GM19193 (cell line): ENCODE data around the gene NRP1.

ENCODE experiments used
- POLR2A ChIP-seq: IDR thresholded peaks from 4 replicates; pipeline ENCODE4 v1.6.1; 2011; ENCODE audit not compliant: insufficient read depth, insufficient read length; ENCODE audit errors: extremely low read depth

Gene NRP1

DNA sequence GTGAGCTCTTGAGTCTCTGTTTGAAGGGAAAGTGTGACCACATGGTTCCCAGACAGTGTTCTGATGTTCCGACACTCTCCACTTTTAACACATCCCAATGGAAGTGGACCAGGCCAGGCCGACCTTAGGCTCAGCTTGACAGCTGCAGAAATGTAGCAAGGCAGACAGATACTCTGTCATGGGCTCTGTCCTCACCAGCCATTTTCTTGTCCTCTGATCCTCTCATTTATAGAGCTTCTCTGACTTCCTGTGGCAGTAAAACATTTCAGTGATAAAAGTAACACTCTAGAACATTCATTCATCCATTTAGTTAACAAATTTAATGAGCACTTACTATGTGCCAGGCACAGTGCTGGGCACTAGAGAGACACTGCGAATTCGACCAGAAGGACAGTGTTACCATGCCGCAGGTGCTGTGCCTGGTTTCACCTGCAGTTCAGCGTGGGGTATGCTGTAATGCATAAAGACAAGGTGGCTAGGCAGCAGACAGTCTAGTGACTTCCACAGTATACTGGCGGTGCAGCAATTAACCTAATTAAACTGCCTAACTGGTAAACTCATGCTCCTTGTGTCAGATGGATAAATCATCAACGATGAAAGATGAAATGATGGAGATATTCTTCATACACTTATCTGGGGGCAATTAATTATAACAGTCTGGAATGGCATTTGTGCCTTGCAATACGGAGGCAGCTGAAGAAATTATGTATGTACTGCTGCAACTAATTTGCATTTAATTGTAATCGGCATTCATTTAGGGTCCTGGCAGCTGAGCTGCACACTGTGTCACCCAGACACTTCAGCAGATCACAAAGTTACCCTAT lies 188.1 kb downstream of the NRP1 start:
- no peak for TF ChIP-seq POLR2A

DNA sequence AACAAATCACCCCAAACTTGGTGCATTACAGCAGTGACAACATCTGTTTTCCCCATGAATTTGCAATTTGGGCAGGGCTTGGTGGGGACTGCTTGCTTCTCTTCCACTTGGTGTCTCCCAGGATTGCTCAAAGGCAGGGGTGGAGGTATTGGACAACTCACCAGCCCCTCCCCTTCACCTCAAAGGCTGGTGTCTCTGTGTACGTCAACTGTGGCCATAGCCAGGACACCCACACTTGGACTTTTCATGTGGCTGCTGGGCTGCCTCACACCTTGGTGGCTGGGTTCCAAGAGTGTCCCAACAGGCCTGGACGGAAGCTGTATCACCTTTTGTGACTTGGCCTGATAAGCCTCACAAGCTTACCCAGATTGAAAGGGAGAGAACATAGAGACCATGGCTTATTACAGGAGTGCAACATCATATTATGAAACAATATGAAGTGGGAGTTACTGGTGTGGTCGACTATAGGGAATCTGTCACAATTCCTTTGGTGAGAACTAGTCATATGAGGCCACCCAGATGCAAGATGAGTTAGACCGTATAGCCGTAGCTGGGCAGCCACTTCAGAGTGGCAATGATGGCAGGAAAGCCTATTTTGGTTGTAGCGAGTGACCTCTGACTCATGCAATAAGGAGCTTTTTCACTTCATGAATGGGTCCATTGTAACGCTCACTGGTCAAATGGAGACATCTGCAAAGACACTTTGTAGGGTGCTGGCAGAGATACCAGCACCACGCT lies 188.8 kb downstream of the NRP1 start:
- no peak for TF ChIP-seq POLR2A

- no peak for TF ChIP-seq POLR2A
Measured at GRCh38 chr10:33143160-33143728, 191.2 kb downstream of the NRP1 start.

GRCh38 chr10:33142295-33142694 lies 192.2 kb downstream of the NRP1 start:
- no peak for TF ChIP-seq POLR2A

DNA sequence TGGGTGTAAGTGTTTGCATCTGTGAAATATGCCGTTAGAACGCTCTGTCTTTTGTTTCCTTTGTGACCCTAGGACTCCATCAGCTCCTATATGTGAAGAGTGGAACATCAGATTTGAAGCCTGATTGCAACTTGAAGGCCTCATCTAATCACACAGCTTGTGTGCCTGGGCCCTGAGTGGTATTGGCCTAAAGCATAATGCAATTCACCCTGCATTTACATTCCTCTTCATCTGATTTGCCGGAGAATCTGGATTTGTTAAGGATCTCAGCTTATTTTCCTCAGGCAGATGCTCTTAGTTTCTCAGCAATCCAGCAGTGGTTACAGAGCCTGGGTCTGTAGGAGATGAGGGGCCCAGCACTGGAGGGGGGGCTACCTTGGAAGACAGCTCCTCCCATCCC lies 193.2 kb downstream of the NRP1 start:
- no peak for TF ChIP-seq POLR2A

DNA sequence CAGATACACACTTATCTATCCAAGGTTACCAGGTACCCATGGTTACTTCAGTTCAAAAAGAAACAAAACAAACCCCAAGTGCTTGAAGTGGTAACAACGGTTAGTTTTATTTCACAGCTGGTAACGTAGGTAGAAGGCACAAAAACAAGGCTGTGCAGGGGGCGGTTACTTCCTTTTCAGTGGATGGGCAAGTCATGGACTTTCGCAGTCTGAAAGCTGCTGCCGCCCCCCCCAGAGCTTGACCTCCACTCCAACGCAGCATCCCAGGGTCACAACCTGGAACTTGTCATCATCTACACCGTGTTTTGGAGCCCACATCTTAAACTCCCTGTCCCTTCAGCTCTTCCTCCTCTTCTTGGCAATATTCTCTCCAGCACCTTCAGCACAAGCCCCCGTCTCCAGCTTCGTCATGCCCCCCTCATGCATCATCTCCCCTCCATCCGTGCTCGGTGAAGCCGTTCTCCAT lies 195.3 kb downstream of the NRP1 start:
- no peak for TF ChIP-seq POLR2A

GRCh38 chr10:33137356-33138005 lies 197.0 kb downstream of the NRP1 start:
- no peak for TF ChIP-seq POLR2A

GRCh38 chr10:33136781-33137180 lies 197.7 kb downstream of the NRP1 start:
- TF ChIP-seq POLR2A = no peak

DNA sequence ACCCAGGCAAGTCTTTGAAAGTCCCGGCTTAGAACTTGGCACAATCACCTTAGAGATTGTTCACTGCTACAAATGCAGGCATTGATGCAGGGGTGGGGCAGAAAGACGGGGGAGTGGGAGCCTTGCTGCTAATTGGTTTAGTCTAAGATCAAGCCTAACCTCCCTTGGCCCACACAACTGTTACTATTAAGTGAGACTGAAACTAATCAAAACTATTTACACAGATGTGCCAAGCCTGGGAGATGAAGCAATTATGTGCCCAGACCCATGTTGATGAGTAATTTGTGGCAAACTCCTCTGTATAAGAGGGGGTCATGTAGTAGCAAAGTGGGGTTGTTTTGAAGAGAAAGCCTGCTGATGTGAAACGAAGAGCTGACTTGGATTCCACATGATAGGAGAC lies 198.2 kb downstream of the NRP1 start:
- TF ChIP-seq POLR2A = no peak

DNA sequence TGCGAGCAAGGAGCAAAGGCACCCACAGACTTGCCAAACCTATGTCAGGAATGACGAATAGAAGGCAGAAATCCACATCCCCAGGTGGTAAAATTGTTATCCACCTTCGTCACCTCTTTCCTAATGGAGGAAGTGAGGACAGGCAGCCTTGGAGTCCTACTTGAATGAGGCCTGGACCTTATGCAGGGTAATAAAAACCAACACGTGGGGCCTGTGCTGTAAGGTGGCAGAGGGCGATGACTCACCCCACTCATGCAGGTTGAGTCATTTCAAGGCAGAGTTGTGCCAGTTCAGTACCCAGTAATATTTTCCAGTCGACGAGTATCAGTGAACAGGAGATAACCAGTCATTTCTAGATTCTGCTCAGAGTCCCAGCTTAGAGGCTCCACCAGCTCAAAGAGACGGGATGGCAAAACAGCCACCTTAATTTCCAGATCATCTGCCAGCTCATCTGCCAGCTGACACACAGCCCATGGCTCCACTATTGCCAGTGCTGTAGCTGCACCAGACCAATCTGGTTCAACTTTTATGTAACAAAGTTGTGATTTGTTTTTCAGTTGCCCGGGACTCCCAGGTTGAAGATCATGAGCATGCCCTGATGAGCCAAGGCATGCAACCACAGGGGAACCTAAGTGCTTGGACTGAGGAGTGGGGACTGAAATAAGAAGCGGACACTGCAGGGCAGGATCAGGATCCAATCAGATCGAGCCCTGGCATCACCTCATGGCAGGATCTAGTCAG lies 200.3 kb downstream of the NRP1 start:
- no peak for TF ChIP-seq POLR2A

GRCh38 chr10:33133557-33133956 lies 200.9 kb downstream of the NRP1 start:
- TF ChIP-seq POLR2A = no peak

DNA sequence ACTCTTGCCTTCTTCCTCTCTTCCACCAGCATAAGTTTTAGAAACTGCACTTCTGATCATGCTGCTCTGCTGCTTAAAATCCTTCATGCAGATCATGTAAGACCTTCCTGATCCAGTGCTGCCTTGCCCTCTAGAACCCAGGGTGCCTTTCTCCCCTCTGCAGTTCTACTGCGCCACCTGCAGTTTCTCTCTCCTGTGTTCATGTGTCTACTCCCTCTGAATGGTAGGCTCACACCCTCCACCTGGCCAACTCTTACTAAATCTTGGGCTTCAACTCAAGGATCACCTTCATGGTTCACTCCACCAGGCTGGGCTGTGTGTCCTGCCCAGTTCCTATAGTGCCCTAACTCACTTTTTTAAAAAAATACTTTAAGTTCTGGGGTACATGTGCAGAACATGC lies 201.8 kb downstream of the NRP1 start:
- TF ChIP-seq POLR2A = no peak

GRCh38 chr10:33129996-33130386 lies 204.5 kb downstream of the NRP1 start:
- TF ChIP-seq POLR2A = no peak

- no peak for TF ChIP-seq POLR2A
Measured at GRCh38 chr10:33129141-33129995, 205.1 kb downstream of the NRP1 start.
